Measurements from ENCODE around the gene ARRB1.

- no peak for TF ChIP-seq POLR2A (IDR thresholded peaks at IDR 0.05; ENCODE audit: extremely low read depth, insufficient read length)
- TF ChIP-seq, protein P1, sequence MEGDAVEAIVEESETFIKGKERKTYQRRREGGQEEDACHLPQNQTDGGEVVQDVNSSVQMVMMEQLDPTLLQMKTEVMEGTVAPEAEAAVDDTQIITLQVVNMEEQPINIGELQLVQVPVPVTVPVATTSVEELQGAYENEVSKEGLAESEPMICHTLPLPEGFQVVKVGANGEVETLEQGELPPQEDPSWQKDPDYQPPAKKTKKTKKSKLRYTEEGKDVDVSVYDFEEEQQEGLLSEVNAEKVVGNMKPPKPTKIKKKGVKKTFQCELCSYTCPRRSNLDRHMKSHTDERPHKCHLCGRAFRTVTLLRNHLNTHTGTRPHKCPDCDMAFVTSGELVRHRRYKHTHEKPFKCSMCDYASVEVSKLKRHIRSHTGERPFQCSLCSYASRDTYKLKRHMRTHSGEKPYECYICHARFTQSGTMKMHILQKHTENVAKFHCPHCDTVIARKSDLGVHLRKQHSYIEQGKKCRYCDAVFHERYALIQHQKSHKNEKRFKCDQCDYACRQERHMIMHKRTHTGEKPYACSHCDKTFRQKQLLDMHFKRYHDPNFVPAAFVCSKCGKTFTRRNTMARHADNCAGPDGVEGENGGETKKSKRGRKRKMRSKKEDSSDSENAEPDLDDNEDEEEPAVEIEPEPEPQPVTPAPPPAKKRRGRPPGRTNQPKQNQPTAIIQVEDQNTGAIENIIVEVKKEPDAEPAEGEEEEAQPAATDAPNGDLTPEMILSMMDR (IDR thresholded peaks at IDR 0.05; ENCODE audit: low read depth, low read length): peak; percentile 98
Measured at GRCh38 chr11:75384438-75385080, 33.1 kb upstream of the ARRB1 start.
